ENCODE measurements around the gene TET1. TPM values are rescaled to one million over a fixed set of nuclear protein-coding genes. Genes with fewer than 3 reads are reported as not detected.
"Not testable (repeated sequence)": the region's sequence is repeated elsewhere in the genome, so short reads cannot be mapped to it uniquely, and the experiment has no call there.

TET1 gene
- polyA plus RNA-seq, 3 donors: 0.01 to 0.08 (median 0.06) TPM

GRCh38 chr10:68740676-68741075 is 180.5 kb downstream of the TET1 start:
- H4K20me1 ChIP-seq (ENCODE audit: insufficient read depth, low read length); H3K9me3 Mint-ChIP-seq; H3K4me1 ChIP-seq (ENCODE audit: control insufficient read depth in 1 of 2, insufficient read depth in 2 of 2, low read length in 2 of 2); H3K27ac Mint-ChIP-seq; H2AFZ ChIP-seq (ENCODE audit: insufficient read depth, low read depth, low read length, poor library complexity, severe bottlenecking); H3K4me3 ChIP-seq (replicated peaks in 1 of 3; ENCODE audit: low read depth in 2 of 3, low read length in 3 of 3); H3K4me3 Mint-ChIP-seq; H3K27me3 Mint-ChIP-seq (ENCODE audit: low read depth in 3 of 3); H3K9me3 ChIP-seq (replicated peaks in 1 of 2; ENCODE audit: control insufficient read depth in 1 of 2, insufficient read depth in 1 of 2, low read length in 2 of 2); H3K4me1 Mint-ChIP-seq; H3K27ac ChIP-seq (ENCODE audit: low read depth in 1 of 2, low read length in 2 of 2); H3K9ac ChIP-seq (ENCODE audit: insufficient read depth, low read length, poor library complexity, severe bottlenecking); H3K79me2 ChIP-seq (ENCODE audit: insufficient read depth, low read length); H3K27me3 ChIP-seq (ENCODE audit: control insufficient read depth in 2 of 2, insufficient read depth in 2 of 2, low read length in 2 of 2); H3K4me2 ChIP-seq (replicated peaks; ENCODE audit: extremely low read depth, low read length, poor library complexity, severe bottlenecking); DNase-seq: not testable (repeated sequence)
- peaks cover 84 to 95% of the 10 kb centered on the region in 2 donors for H3K36me3 ChIP-seq (replicated peaks in 1 of 2; ENCODE audit: control insufficient read depth in 1 of 2, insufficient read depth in 2 of 2, low read length in 2 of 2)
- H3K36me3 Mint-ChIP-seq: peaks cover 67 to 90% of the 10 kb centered on the region in 2 donors
- WGBS (ENCODE audit: insufficient coverage): no CpG with 5 or more reads among the region's 5 CpGs
- intact Hi-C loops (cut with micrococcal nuclease): loop anchor here in 1 of 2 donors (10.0 kb wide), 1 partner anchor 194 kb away; no protein-coding TSS in a partner anchor

GRCh38 chr10:68742397-68742796 is 182.3 kb downstream of the TET1 start:
- no peak for DNase-seq
- TF ChIP-seq CTCF (IDR thresholded peaks at IDR 0.05): no peak
- H3K4me3 Mint-ChIP-seq: no peak overlapping the region
- H3K36me3 Mint-ChIP-seq: peaks cover 58 to 90% of the 10 kb centered on the region in 2 donors
- no peak overlapping the region for H3K27ac Mint-ChIP-seq
- Histone ChIP-seq H3K79me2 (ENCODE audit: insufficient read depth, low read length) (no peaks in the 10 kb centered on the region), H4K20me1 (ENCODE audit: insufficient read depth, low read length) (peaks cover 3% of the 10 kb centered on the region), H3K36me3 (replicated peaks in 1 of 2; ENCODE audit: control insufficient read depth in 1 of 2, insufficient read depth in 2 of 2, low read length in 2 of 2) (peaks cover 79 to 86% of the 10 kb centered on the region in 2 donors), H3K4me2 (replicated peaks; ENCODE audit: extremely low read depth, low read length, poor library complexity, severe bottlenecking) (no peak overlapping the region), H3K27ac (ENCODE audit: low read depth in 1 of 2, low read length in 2 of 2) (no peak overlapping the region), H3K4me1 (ENCODE audit: control insufficient read depth in 1 of 2, insufficient read depth in 2 of 2, low read length in 2 of 2) (no peaks in the 10 kb centered on the region), H3K9me3 (replicated peaks in 1 of 2; ENCODE audit: control insufficient read depth in 1 of 2, insufficient read depth in 1 of 2, low read length in 2 of 2) (no peaks in the 10 kb centered on the region), H3K9ac (ENCODE audit: insufficient read depth, low read length, poor library complexity, severe bottlenecking) (no peak overlapping the region), H2AFZ (ENCODE audit: insufficient read depth, low read depth, low read length, poor library complexity, severe bottlenecking) (no peak overlapping the region), H3K27me3 (ENCODE audit: control insufficient read depth in 2 of 2, insufficient read depth in 2 of 2, low read length in 2 of 2) (no peaks in the 10 kb centered on the region), H3K4me3 (replicated peaks in 1 of 3; ENCODE audit: low read depth in 2 of 3, low read length in 3 of 3) (no peak overlapping the region)
- H3K4me1 Mint-ChIP-seq: no peaks in the 10 kb centered on the region
- WGBS (ENCODE audit: insufficient coverage): 100% methylated on average over 2 of the region's 6 CpGs
- peaks cover 0 to 2% (median 0%) of the 10 kb centered on the region in 7 donors for H3K9me3 Mint-ChIP-seq
- peaks cover 0 to 2% (median 0%) of the 10 kb centered on the region in 3 donors for H3K27me3 Mint-ChIP-seq (ENCODE audit: low read depth in 3 of 3)
- intact Hi-C loops (cut with micrococcal nuclease): loop anchor here in 1 of 2 donors (10.0 kb wide), 1 partner anchor 192 kb away; no protein-coding TSS in a partner anchor

Small RNAs within 50 kb of the gene (small RNA-seq; reads per million reads assigned to genes)
- gene RF00019 (ENCODE audit: insufficient read length, low read depth): not detected

Other genes with a start within 250 kb of the TET1 start
- gene HNRNPH3, start 228.3 kb upstream of the TET1 start, polyA plus RNA-seq: 10 to 100 TPM; 36.6 to 86.0 (median 71.6) TPM
- gene PBLD, start 227.4 kb upstream of the TET1 start, polyA plus RNA-seq: 1 to 10 TPM; 1.5 to 3.4 (median 2.5) TPM
- gene RUFY2, start 153.1 kb upstream of the TET1 start, polyA plus RNA-seq: 1 to 10 TPM; 2.8 to 3.9 (median 3.3) TPM
- under 1 TPM; 0.08 to 0.99 (median 0.18) TPM for gene DNA2, start 88.4 kb upstream of the TET1 start, polyA plus RNA-seq
- gene SLC25A16, start 32.8 kb upstream of the TET1 start, polyA plus RNA-seq: 1 to 10 TPM; 7.0 to 9.6 (median 9.1) TPM
- gene CCAR1, start 160.9 kb downstream of the TET1 start, polyA plus RNA-seq: 10 to 100 TPM; 16.7 to 26.3 (median 23.4) TPM

All from CD14-positive monocyte (primary cell).